Epithelial cell of proximal tubule (primary cell): ENCODE results near the gene UGT8. TPM values are rescaled to one million over a fixed set of nuclear protein-coding genes. Genes with fewer than 3 reads are reported as not detected.
A peak's percentile ranks its signal among the peaks of the same experiment; 100 is the strongest.

Experiments
- DNase-seq: peaks from one replicate; pipeline ENCODE4 v3.0.0-alpha.2; 2011; ENCODE audit warnings: low read depth
- H3K4me3 ChIP-seq: 2 replicates; pipeline ENCODE4 v1.5.1; 2011; ENCODE audit warnings: low read depth, mild to moderate bottlenecking, low read length
- CTCF ChIP-seq: conservative IDR thresholded peaks from 2 replicates; pipeline ENCODE4 v1.5.1; 2012; ENCODE audit warnings: low read depth, mild to moderate bottlenecking, low read length
- total RNA-seq: library from RNA; depleted of rRNA; stranded (reverse); fragments of >200 nt; gene quantifications from 2 replicates; pipeline ENCODE4 v1.2.3, GENCODE V29; 2015

UGT8 gene
- total RNA-seq, 1 donor from 2014 or later: 11.6 TPM

GRCh38 chr4:114595921-114596320 lies 2.7 kb upstream of the UGT8 start:
- DNase-seq: no peak
- H3K4me3 ChIP-seq: no peak overlapping the region
- no peak for TF ChIP-seq CTCF

- TF ChIP-seq CTCF: no peak
- H3K4me3 ChIP-seq: peak overlapping the region; percentile 84
- no peak for DNase-seq
These were observed 1.0 kb upstream of the UGT8 start for GRCh38 chr4:114597410-114598115.

GRCh38 chr4:114599231-114599902 lies 760 bp downstream of the UGT8 start:
- peak overlapping the region; percentile 84 for H3K4me3 ChIP-seq
- DNase-seq: no peak

GRCh38 chr4:114599903-114600552 lies 1.4 kb downstream of the UGT8 start:
- DNase-seq: no peak
- H3K4me3 ChIP-seq: peak overlapping the region; percentile 84
- TF ChIP-seq CTCF: no peak

More at GRCh38 chr4:114599231-114599902, 760 bp downstream of the UGT8 start:
- no peak for TF ChIP-seq CTCF

- TF ChIP-seq CTCF: no peak
- DNase-seq: no peak
- peak overlapping the region; percentile 84 for H3K4me3 ChIP-seq
These were observed 2.1 kb downstream of the UGT8 start for GRCh38 chr4:114600672-114601071.

- peak overlapping the region; percentile 22 for H3K4me3 ChIP-seq
- no peak for DNase-seq
- TF ChIP-seq CTCF: no peak
These were observed 2.9 kb downstream of the UGT8 start for GRCh38 chr4:114601304-114602052.
